Neural crest cell (in vitro differentiated cells): ENCODE data around the gene CSH2. TPM values are rescaled to one million over a fixed set of nuclear protein-coding genes. Genes with fewer than 3 reads are reported as not detected.
A peak's percentile ranks its signal among the peaks of the same experiment; 100 is the strongest.

Source experiments
- DNase-seq: peaks from one replicate; pipeline ENCODE4 v3.0.0; 2021; ENCODE audit warnings: low read depth, mixed read lengths, low spot score
- H3K27ac Mint-ChIP-seq: one replicate; pipeline ENCODE4 v1.8.0; 2021; ENCODE audit warnings: mild to moderate bottlenecking, mixed read lengths; ENCODE audit not compliant: unreplicated experiment
- H3K27me3 Mint-ChIP-seq: 2 replicates; pipeline ENCODE4 v1.8.0; 2021; ENCODE audit warnings: low read depth, mild to moderate bottlenecking, mixed read lengths
- H3K36me3 Mint-ChIP-seq: 2 replicates; pipeline ENCODE4 v1.8.0; 2021; ENCODE audit warnings: low read depth, mild to moderate bottlenecking, mixed read lengths
- H3K4me1 Mint-ChIP-seq: 2 replicates; pipeline ENCODE4 v1.8.0; 2021; ENCODE audit warnings: mixed read lengths
- H3K4me3 Mint-ChIP-seq: one replicate; pipeline ENCODE4 v1.8.0; 2021; ENCODE audit warnings: mild to moderate bottlenecking, mixed read lengths
- H3K9me3 Mint-ChIP-seq: 2 replicates; pipeline ENCODE4 v1.8.0; 2021; ENCODE audit warnings: mixed read lengths
- total RNA-seq: library from RNA; stranded (reverse); gene quantifications from 2 replicates; pipeline ENCODE4 v1.2.1, GENCODE V29; 2021
- TF ChIP-seq, protein P1 (sequence below): fragments of 200-600 bp; sonication (generic); conservative IDR thresholded peaks from 2 replicates; pipeline ENCODE4 v1.5.0; 2021; ENCODE audit warnings: antibody characterized with exemption, mild to moderate bottlenecking

CSH2 gene
- total RNA-seq, 1 donor from 2014 or later: not detected

DNA sequence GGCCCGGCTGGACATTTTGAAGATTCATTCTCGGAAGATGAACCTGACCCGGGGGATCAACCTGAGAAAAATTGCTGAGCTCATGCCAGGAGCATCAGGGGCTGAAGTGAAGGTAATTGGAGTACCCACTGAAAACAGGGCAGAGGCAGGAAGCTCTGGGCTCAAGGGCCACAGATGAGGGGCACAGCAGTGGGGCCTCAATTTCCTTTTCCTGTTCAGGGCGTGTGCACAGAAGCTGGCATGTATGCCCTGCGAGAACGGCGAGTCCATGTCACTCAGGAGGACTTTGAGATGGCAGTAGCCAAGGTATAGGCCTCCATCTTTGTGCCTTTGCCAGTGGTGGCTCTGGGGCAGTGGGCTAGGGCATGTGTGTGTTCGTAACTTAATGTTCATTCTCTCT, 42.0 kb downstream of the CSH2 start:
- peak overlapping the region; percentile 75 for H3K4me3 Mint-ChIP-seq
- TF ChIP-seq, protein P1, sequence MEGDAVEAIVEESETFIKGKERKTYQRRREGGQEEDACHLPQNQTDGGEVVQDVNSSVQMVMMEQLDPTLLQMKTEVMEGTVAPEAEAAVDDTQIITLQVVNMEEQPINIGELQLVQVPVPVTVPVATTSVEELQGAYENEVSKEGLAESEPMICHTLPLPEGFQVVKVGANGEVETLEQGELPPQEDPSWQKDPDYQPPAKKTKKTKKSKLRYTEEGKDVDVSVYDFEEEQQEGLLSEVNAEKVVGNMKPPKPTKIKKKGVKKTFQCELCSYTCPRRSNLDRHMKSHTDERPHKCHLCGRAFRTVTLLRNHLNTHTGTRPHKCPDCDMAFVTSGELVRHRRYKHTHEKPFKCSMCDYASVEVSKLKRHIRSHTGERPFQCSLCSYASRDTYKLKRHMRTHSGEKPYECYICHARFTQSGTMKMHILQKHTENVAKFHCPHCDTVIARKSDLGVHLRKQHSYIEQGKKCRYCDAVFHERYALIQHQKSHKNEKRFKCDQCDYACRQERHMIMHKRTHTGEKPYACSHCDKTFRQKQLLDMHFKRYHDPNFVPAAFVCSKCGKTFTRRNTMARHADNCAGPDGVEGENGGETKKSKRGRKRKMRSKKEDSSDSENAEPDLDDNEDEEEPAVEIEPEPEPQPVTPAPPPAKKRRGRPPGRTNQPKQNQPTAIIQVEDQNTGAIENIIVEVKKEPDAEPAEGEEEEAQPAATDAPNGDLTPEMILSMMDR: no peak
- peaks cover 3% of the 10 kb centered on the region for H3K27me3 Mint-ChIP-seq
- H3K9me3 Mint-ChIP-seq: no peaks in the 10 kb centered on the region
- no peak for DNase-seq
- peak overlapping the region; percentile 50 for H3K27ac Mint-ChIP-seq
- H3K36me3 Mint-ChIP-seq: peaks cover 21% of the 10 kb centered on the region
- peaks cover 30% of the 10 kb centered on the region for H3K4me1 Mint-ChIP-seq

- Mint-ChIP-seq H3K4me3 (peak overlapping the region; percentile 75), H3K36me3 (peaks cover 21% of the 10 kb centered on the region), H3K9me3 (no peaks in the 10 kb centered on the region), H3K27ac (peak overlapping the region; percentile 16), H3K27me3 (peaks cover 3% of the 10 kb centered on the region), H3K4me1 (peaks cover 35% of the 10 kb centered on the region)
- DNase-seq: no peak
- TF ChIP-seq, protein P1: no peak
Observed at GRCh38 chr17:63830904-63831491, 42.5 kb downstream of the CSH2 start.

GRCh38 chr17:63830278-63830677, 43.2 kb downstream of the CSH2 start:
- peak overlapping the region; percentile 75 for H3K4me3 Mint-ChIP-seq
- peaks cover 24% of the 10 kb centered on the region for H3K36me3 Mint-ChIP-seq
- H3K27ac Mint-ChIP-seq: no peak overlapping the region
- peaks cover 42% of the 10 kb centered on the region for H3K4me1 Mint-ChIP-seq
- H3K27me3 Mint-ChIP-seq: peaks cover 3% of the 10 kb centered on the region
- no peak for DNase-seq
- no peaks in the 10 kb centered on the region for H3K9me3 Mint-ChIP-seq
- TF ChIP-seq, protein P1: no peak

DNA sequence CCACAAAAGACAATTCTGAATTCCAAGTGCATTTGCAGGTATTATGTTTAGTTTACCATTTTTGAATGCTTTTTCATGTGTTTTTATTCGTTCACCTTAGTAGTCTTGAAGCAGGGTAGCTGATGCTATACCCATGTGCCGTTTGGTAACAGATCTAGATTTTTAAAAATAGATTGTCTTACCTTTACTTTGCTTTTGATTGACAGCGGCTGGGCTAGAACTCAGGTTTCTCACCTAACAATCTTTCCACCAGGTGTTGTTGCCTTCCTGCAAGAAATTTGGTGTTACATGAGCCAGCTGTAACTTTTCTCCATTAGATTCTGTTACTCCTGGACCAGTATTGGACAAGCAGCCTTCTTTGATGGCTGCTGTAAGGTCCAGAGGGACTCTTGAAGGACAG, 44.5 kb downstream of the CSH2 start:
- Mint-ChIP-seq H3K4me1 (peaks cover 39% of the 10 kb centered on the region), H3K27ac (no peak overlapping the region), H3K36me3 (peaks cover 32% of the 10 kb centered on the region), H3K4me3 (peak overlapping the region; percentile 99), H3K9me3 (no peaks in the 10 kb centered on the region), H3K27me3 (peaks cover 3% of the 10 kb centered on the region)
- TF ChIP-seq, protein P1: no peak
- no peak for DNase-seq

DNA sequence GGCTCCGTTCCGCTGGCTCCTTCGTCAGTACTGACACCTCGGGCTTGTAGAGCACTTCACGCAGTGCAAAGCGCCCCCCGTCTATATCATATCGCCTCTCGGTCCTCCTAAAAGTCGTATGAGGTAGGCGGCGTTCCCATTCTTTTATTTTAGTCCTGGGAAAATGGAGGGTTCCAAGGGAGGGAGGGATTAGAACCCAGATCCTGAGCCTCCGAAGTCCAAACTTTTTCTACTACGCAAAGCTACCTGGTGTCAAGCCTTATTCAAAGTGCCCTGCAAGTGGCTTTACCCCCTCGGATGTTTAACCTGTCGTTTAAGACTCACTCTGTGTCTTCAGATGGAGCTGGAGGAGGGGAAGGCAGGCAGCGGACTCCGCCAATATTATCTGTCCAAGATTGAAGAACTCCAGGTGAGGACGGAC, 45.7 kb downstream of the CSH2 start:
- Mint-ChIP-seq H3K36me3 (peaks cover 41% of the 10 kb centered on the region), H3K27ac (peak overlapping the region; percentile 100), H3K27me3 (peaks cover 3% of the 10 kb centered on the region), H3K4me3 (peak overlapping the region; percentile 99), H3K9me3 (no peaks in the 10 kb centered on the region), H3K4me1 (peaks cover 39% of the 10 kb centered on the region)
- no peak for DNase-seq
- TF ChIP-seq, protein P1: no peak
